ENCODE data around the gene MBD6. TPM values are rescaled to one million over a fixed set of nuclear protein-coding genes. Genes with fewer than 3 reads are reported as not detected.
A peak's percentile ranks its signal among the peaks of the same experiment; 100 is the strongest.

The MBD6 gene
- total and polyA plus RNA-seq, 2 experiments from 2014 or later = 14.1 to 36.9 TPM

DNA sequence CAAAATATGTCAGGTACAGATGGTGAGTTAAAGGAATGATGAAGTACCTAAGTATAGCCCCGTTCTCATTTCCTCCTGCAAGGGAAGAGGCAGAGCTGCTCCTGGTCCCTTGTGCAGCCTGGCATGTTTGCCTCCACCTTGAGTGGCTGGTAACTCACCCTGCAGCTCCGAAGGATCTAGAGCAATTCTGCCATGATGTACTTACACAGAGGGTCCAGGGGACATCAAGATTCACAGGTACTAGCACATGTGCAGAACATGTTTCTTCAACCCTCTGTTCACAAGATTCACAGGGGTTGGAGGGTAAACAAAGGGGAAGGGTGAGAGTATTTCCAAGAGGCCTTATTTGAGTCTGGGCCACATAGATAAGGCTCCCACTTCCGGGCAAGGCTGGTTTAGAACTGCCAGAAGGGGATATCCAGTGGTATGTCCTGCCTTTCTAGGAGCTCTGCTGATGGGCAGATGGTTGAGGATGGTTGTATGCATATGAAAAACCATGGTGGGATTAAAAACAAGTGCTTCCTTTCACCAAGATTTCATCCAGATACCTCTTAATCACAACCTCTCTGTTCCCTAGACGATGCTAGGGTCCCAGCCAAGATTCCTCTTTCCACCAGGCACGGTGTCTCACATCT lies 16.6 kb downstream of the MBD6 start:
- Histone ChIP-seq H3K9me3 (ENCODE audit: low read depth) (no peaks in the 10 kb centered on the region), H3K27ac (no peak overlapping the region), H3K4me1 (ENCODE audit: low read depth) (no peaks in the 10 kb centered on the region), H3K36me3 (peaks cover 15% of the 10 kb centered on the region), H3K27me3 (no peaks in the 10 kb centered on the region), H3K4me3 (no peak overlapping the region)
- DNase-seq (ENCODE audit: low read depth in 1 of 2, low spot score in 1 of 2) = no peak
- TF ChIP-seq, protein P1, sequence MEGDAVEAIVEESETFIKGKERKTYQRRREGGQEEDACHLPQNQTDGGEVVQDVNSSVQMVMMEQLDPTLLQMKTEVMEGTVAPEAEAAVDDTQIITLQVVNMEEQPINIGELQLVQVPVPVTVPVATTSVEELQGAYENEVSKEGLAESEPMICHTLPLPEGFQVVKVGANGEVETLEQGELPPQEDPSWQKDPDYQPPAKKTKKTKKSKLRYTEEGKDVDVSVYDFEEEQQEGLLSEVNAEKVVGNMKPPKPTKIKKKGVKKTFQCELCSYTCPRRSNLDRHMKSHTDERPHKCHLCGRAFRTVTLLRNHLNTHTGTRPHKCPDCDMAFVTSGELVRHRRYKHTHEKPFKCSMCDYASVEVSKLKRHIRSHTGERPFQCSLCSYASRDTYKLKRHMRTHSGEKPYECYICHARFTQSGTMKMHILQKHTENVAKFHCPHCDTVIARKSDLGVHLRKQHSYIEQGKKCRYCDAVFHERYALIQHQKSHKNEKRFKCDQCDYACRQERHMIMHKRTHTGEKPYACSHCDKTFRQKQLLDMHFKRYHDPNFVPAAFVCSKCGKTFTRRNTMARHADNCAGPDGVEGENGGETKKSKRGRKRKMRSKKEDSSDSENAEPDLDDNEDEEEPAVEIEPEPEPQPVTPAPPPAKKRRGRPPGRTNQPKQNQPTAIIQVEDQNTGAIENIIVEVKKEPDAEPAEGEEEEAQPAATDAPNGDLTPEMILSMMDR (IDR thresholded peaks at IDR 0.05; ENCODE audit: low read depth, low read length) = no peak

DNA sequence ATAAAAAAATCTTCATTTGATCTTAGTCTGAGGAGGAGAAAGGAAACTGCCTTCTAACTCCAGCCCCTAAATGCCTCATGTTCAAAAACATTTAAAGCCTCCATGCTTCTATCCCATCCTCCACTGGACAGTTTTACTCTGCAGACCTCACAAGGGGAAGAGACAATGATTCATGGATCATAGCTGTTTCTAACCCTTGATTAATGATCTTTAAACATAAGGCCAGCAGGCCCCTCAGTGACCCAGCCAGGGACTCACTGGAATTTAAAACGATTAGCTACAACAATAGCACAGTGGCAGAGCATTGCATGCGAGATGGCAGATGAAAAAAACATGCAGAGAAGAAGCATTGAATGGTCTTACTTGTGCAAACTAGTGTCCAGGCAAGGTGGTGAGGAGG lies 18.4 kb downstream of the MBD6 start:
- peaks cover 4% of the 10 kb centered on the region for H3K36me3 ChIP-seq
- no peak overlapping the region for H3K27ac ChIP-seq
- no peak overlapping the region for H3K4me3 ChIP-seq
- no peaks in the 10 kb centered on the region for H3K4me1 ChIP-seq (ENCODE audit: low read depth)
- no peaks in the 10 kb centered on the region for H3K9me3 ChIP-seq (ENCODE audit: low read depth)
- DNase-seq (ENCODE audit: low read depth in 1 of 2, low spot score in 1 of 2) = no peak
- TF ChIP-seq, protein P1 (IDR thresholded peaks at IDR 0.05; ENCODE audit: low read depth, low read length) = no peak
- H3K27me3 ChIP-seq = no peaks in the 10 kb centered on the region

DNA sequence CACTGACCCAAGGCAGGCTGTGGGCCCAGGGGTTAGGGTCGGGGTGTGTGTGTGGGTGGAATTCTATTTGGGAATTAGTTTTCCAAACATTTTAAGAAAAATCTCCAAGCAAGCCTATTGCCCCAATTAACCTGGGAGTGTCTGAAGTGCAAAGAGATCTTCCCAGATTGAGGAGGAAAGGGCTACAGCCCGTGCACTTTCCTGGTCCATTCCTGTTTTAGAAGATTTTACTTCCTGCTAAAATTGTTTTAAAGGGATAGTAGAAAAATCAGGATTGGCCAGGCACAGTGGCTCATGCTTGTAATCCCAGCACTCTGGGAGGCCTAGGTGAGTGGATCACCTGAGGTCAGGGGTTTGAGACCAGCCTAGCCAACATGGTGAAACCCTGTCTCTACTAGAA lies 19.1 kb downstream of the MBD6 start:
- no peak overlapping the region for H3K4me3 ChIP-seq
- no peaks in the 10 kb centered on the region for H3K4me1 ChIP-seq (ENCODE audit: low read depth)
- no peaks in the 10 kb centered on the region for H3K27me3 ChIP-seq
- TF ChIP-seq, protein P1 (IDR thresholded peaks at IDR 0.05; ENCODE audit: low read depth, low read length) = no peak
- H3K36me3 ChIP-seq = peaks cover 4% of the 10 kb centered on the region
- no peak overlapping the region for H3K27ac ChIP-seq
- H3K9me3 ChIP-seq (ENCODE audit: low read depth) = no peaks in the 10 kb centered on the region
- DNase-seq (ENCODE audit: low read depth in 1 of 2, low spot score in 1 of 2) = no peak

DNA sequence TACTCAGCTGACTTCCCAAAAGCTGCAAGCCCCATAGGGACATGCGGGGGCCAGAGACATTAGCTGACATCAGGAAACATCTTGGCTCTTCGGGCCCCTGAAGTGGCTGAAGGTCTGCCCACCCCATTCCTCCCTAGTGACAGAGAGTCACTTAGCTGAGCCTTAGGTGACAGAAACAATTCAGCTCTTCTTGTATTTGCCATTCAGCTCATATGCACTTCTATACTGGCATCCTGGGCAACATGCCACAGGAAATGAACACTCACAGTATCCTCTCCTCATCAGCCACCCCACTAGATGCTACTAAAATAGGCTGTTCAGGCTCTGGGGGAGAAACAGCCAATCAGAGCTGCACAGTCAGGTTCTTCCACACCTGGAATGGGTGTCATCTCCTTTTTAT lies 21.0 kb downstream of the MBD6 start:
- Histone ChIP-seq H3K4me3 (no peak overlapping the region), H3K36me3 (peaks cover 4% of the 10 kb centered on the region), H3K27ac (no peak overlapping the region), H3K27me3 (peaks cover 9% of the 10 kb centered on the region), H3K4me1 (ENCODE audit: low read depth) (no peaks in the 10 kb centered on the region), H3K9me3 (ENCODE audit: low read depth) (no peaks in the 10 kb centered on the region)
- DNase-seq (ENCODE audit: low read depth in 1 of 2, low spot score in 1 of 2) = no peak
- TF ChIP-seq, protein P1 (IDR thresholded peaks at IDR 0.05; ENCODE audit: low read depth, low read length) = no peak

DNA sequence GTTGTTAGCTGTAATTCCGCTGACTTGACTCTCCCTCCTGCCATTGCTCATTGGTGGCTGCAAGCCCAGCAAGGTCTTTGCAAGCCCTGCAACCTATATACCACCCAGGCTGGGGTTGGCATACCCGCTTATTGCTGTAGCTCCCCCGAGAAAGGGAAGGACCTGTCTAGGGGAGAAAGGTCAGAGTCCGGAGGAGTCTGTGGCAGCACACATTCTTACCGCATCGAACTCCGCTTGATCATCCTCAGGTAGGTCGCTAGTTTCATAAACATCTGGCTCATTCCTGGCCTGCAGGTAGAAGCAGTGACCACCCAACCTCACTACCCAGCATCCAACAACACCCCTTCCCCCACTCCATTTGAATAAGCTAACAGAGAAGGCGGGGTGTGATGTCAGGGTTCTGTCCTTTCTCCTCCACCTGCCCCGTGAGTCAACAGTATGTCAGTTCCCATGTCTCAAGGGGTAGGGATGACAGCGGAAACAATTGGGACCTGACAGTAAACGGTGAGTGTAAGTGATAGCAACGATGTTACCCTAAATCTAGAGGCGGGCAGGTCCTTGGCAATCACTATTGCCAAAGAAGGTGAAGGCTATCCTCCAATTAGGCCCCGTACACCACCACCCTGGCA lies 23.3 kb downstream of the MBD6 start:
- TF ChIP-seq, protein P1 (IDR thresholded peaks at IDR 0.05; ENCODE audit: low read depth, low read length) = no peak
- H3K9me3 ChIP-seq (ENCODE audit: low read depth) = no peaks in the 10 kb centered on the region

More for the DNA sequence above, 23.3 kb downstream of the MBD6 start:
- Histone ChIP-seq H3K27ac (no peak overlapping the region), H3K27me3 (peaks cover 32% of the 10 kb centered on the region), H3K36me3 (peaks cover 4% of the 10 kb centered on the region), H3K4me3 (peak overlapping the region; percentile 97), H3K4me1 (ENCODE audit: low read depth) (no peaks in the 10 kb centered on the region)
- no peak for DNase-seq (ENCODE audit: low read depth in 1 of 2, low spot score in 1 of 2)

Measured in cardiac muscle cell (in vitro differentiated cells and primary cell).